Fibroblast of pulmonary artery (primary cell): ENCODE measurements around the gene HABP4.

ENCODE experiments used
- DNase-seq: peaks from one replicate; pipeline ENCODE4 v3.0.0-alpha.2; 2010; ENCODE audit warnings: low read depth
- H3K4me3 ChIP-seq: replicated peaks from 2 replicates; pipeline ENCODE4 v1.5.1; 2011; ENCODE audit warnings: low read depth, mild to moderate bottlenecking, control low read depth, low read length, moderate library complexity
- CTCF ChIP-seq: IDR thresholded peaks from 2 replicates; pipeline ENCODE4 v1.5.1; 2011; ENCODE audit warnings: mild to moderate bottlenecking, control low read depth, low read length, inconsistent platforms; ENCODE audit errors: missing control alignments

The HABP4 gene

GRCh38 chr9:96449845-96450612 lies at the start of gene HABP4:
Gene HABP4 (plus strand): TSS chr9:96450169. CDS start chr9:96450280, 111 bp downstream.
- TF ChIP-seq CTCF = no peak
- peak; percentile 94 for DNase-seq
- peak within 1 kb of the TSS; percentile 58 for H3K4me3 ChIP-seq

GRCh38 chr9:96408409-96409280 lies 41.3 kb upstream of the HABP4 start:
- no peak overlapping the region for H3K4me3 ChIP-seq
- DNase-seq = no peak
- no peak for TF ChIP-seq CTCF

- no peak for DNase-seq
- H3K4me3 ChIP-seq = no peak overlapping the region
- no peak for TF ChIP-seq CTCF
Observed at GRCh38 chr9:96411129-96411838, 38.7 kb upstream of the HABP4 start.

- no peak for TF ChIP-seq CTCF
- H3K4me3 ChIP-seq = no peak overlapping the region
Observed at GRCh38 chr9:96412174-96412913, 37.6 kb upstream of the HABP4 start.

GRCh38 chr9:96413302-96414221 lies 36.4 kb upstream of the HABP4 start:
- no peak for TF ChIP-seq CTCF
- H3K4me3 ChIP-seq = no peak overlapping the region
- DNase-seq = no peak

More at GRCh38 chr9:96412174-96412913, 37.6 kb upstream of the HABP4 start:
- no peak for DNase-seq
